ENCODE results near the gene CYP24A1. TPM values are rescaled to one million over a fixed set of nuclear protein-coding genes. Genes with fewer than 3 reads are reported as not detected.

Gene CYP24A1
- total RNA-seq, 1 donor from 2014 or later = 23.6 TPM

GRCh38 chr20:54172532-54172855 is 1.3 kb downstream of the CYP24A1 start:
- Mint-ChIP-seq H3K27me3 (ENCODE audit: low read depth) (peaks cover 57% of the 10 kb centered on the region), H3K36me3 (no peaks in the 10 kb centered on the region), H3K27ac (no peak overlapping the region), H3K4me1 (peaks cover 44% of the 10 kb centered on the region), H3K9me3 (no peaks in the 10 kb centered on the region), H3K4me3 (peak overlapping the region; percentile 70)
- TF ChIP-seq CTCF (IDR thresholded peaks at IDR 0.05; ENCODE audit: unreplicated experiment) = no peak
- DNase-seq (ENCODE audit: low spot score in 2 of 2, unreplicated experiment in 2 of 2) = no peak

GRCh38 chr20:54170963-54171362 is 2.8 kb downstream of the CYP24A1 start:
- peaks cover 57% of the 10 kb centered on the region for H3K27me3 Mint-ChIP-seq (ENCODE audit: low read depth)
- no peak for TF ChIP-seq CTCF (IDR thresholded peaks at IDR 0.05; ENCODE audit: unreplicated experiment)
- H3K4me3 Mint-ChIP-seq = no peak overlapping the region
- no peak overlapping the region for H3K27ac Mint-ChIP-seq
- H3K4me1 Mint-ChIP-seq = peaks cover 38% of the 10 kb centered on the region
- DNase-seq (ENCODE audit: low spot score in 2 of 2, unreplicated experiment in 2 of 2) = no peak
- no peaks in the 10 kb centered on the region for H3K36me3 Mint-ChIP-seq
- H3K9me3 Mint-ChIP-seq = no peaks in the 10 kb centered on the region

- no peak for TF ChIP-seq CTCF (IDR thresholded peaks at IDR 0.05; ENCODE audit: unreplicated experiment)
- Mint-ChIP-seq H3K9me3 (no peaks in the 10 kb centered on the region), H3K36me3 (no peaks in the 10 kb centered on the region), H3K4me3 (no peak overlapping the region), H3K27ac (peak overlapping the region; percentile 17), H3K4me1 (peaks cover 38% of the 10 kb centered on the region), H3K27me3 (ENCODE audit: low read depth) (peaks cover 51% of the 10 kb centered on the region)
- no peak for DNase-seq (ENCODE audit: low spot score in 2 of 2, unreplicated experiment in 2 of 2)
Measured at GRCh38 chr20:54170026-54170471, 3.7 kb downstream of the CYP24A1 start.

- Mint-ChIP-seq H3K4me3 (no peak overlapping the region), H3K9me3 (no peaks in the 10 kb centered on the region), H3K4me1 (peaks cover 30% of the 10 kb centered on the region), H3K36me3 (no peaks in the 10 kb centered on the region), H3K27me3 (ENCODE audit: low read depth) (peaks cover 43% of the 10 kb centered on the region), H3K27ac (peak overlapping the region; percentile 17)
- no peak for TF ChIP-seq CTCF (IDR thresholded peaks at IDR 0.05; ENCODE audit: unreplicated experiment)
- no peak for DNase-seq (ENCODE audit: low spot score in 2 of 2, unreplicated experiment in 2 of 2)
Measured at GRCh38 chr20:54168961-54169862, 4.6 kb downstream of the CYP24A1 start.

- Mint-ChIP-seq H3K27ac (no peak overlapping the region), H3K27me3 (ENCODE audit: low read depth) (peaks cover 35% of the 10 kb centered on the region), H3K36me3 (no peaks in the 10 kb centered on the region), H3K9me3 (no peaks in the 10 kb centered on the region), H3K4me3 (no peak overlapping the region), H3K4me1 (peaks cover 23% of the 10 kb centered on the region)
- DNase-seq (ENCODE audit: low spot score in 2 of 2, unreplicated experiment in 2 of 2) = peak in 1 of 2 experiments; percentile 63
- no peak for TF ChIP-seq CTCF (IDR thresholded peaks at IDR 0.05; ENCODE audit: unreplicated experiment)
Measured at GRCh38 chr20:54167909-54168872, 5.6 kb downstream of the CYP24A1 start.
